Activated naive CD8-positive, alpha-beta T cell treated with anti-CD3 and anti-CD28 coated beads, Interleukin-2, amount 10 ng/mL, durations not matched to agents 7 days and 5 days (primary cell): ENCODE results near the gene HYDIN. TPM values are rescaled to one million over a fixed set of nuclear protein-coding genes. Genes with fewer than 3 reads are reported as not detected.
"Not testable (repeated sequence)": the region's sequence is repeated elsewhere in the genome, so short reads cannot be mapped to it uniquely, and the experiment has no call there.

Experiments
- ATAC-seq: fragments of 150-1000 bp; cut with Tn5 transposase; one replicate; pipeline ENCODE4 v1.10.0; 2021; ENCODE audit warnings: low read depth, moderate library complexity
- POLR2A ChIA-PET: fragments of 350-600 bp; sonication (Branson Sonifier 250); formaldehyde crosslinking; loops from one replicate; lab custom pipeline; 2021; ENCODE audit warnings: antibody characterized with exemption; lab: Charles Lee
- DNase-seq: peaks from one replicate; pipeline ENCODE4 v3.0.0; 2021
- H3K27ac Mint-ChIP-seq: one replicate; pipeline ENCODE4 v1.8.0; 2022; ENCODE audit warnings: mild to moderate bottlenecking, mixed read lengths
- H3K27me3 Mint-ChIP-seq: one replicate; pipeline ENCODE4 v1.8.0; 2022; ENCODE audit warnings: mild to moderate bottlenecking, moderate library complexity, mixed read lengths
- H3K36me3 Mint-ChIP-seq: one replicate; pipeline ENCODE4 v1.8.0; 2021; ENCODE audit warnings: mild to moderate bottlenecking, mixed read lengths
- H3K4me1 Mint-ChIP-seq: one replicate; pipeline ENCODE4 v1.8.0; 2021; ENCODE audit warnings: mixed read lengths
- H3K4me3 Mint-ChIP-seq: one replicate; pipeline ENCODE4 v1.8.0; 2022; ENCODE audit warnings: mild to moderate bottlenecking, moderate library complexity, mixed read lengths
- H3K9me3 Mint-ChIP-seq: one replicate; pipeline ENCODE4 v1.8.0; 2021; ENCODE audit warnings: mixed read lengths
- total RNA-seq, 2 experiments: library from RNA; stranded (reverse); gene quantifications; one replicate each; pipeline ENCODE4 v1.2.3, GENCODE V29; 2021

The HYDIN gene
- total RNA-seq, 2 experiments from 2014 or later: not detected

DNA sequence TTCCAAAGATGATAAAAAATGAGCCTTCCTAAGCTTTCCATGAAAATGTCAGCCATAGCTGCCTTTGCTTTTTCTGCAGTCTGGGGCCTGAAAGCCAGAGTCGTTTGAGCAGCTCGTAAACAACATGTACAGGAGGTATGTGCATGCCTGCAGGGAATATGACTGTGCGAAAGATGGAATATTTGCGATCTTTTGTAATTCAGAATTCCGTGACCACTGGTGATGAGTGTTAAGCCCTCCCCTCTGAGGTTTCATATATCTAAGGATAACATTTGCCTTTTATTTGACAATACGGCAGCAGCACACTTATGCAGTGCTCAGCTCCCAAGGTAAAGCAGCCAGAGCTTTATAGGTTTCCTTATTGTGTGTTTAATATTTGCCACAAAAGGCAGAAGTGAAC is 192.5 kb downstream of the HYDIN start:
- not testable (repeated sequence) for ATAC-seq

DNA sequence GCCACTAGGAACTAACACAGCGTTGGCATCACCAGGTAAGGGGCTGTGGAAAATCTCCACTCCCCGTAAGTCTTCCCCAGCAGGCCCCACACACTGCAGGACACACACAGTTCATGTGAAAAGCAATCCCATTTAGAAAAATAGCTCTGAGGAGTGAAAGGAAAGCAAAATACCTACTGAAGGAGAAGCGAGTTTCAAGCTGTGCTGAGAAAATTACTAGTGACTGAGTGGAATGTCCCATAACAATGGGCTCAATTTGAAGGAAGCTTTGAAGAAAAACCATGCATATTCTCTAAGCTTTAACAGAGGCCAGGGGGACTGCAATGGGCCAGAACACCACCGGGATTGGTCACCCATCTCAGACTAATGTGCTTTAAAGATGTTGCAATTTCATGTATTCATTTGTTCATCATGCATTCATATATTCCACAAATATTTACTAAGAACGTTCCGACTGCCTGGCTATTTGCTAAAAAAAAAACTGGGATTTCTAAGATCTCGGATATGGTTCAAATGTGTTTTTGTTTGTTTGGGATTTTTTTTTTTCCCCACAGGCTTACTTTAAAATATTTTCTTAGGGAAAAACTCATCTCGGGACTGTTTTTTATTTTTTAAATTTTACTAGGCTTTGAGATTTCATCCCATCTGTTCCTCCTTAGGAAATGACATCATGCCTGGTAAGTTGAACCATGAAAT is 202.3 kb downstream of the HYDIN start:
- H3K4me1 Mint-ChIP-seq, H3K9me3 Mint-ChIP-seq, H3K4me3 Mint-ChIP-seq, DNase-seq, H3K27ac Mint-ChIP-seq, H3K36me3 Mint-ChIP-seq, POLR2A ChIA-PET, H3K27me3 Mint-ChIP-seq, ATAC-seq: not testable (repeated sequence)

More for the DNA sequence above, 192.5 kb downstream of the HYDIN start:
- H3K27ac Mint-ChIP-seq, H3K4me3 Mint-ChIP-seq, POLR2A ChIA-PET, H3K27me3 Mint-ChIP-seq, H3K9me3 Mint-ChIP-seq, DNase-seq, H3K4me1 Mint-ChIP-seq, H3K36me3 Mint-ChIP-seq: not testable (repeated sequence)

DNA sequence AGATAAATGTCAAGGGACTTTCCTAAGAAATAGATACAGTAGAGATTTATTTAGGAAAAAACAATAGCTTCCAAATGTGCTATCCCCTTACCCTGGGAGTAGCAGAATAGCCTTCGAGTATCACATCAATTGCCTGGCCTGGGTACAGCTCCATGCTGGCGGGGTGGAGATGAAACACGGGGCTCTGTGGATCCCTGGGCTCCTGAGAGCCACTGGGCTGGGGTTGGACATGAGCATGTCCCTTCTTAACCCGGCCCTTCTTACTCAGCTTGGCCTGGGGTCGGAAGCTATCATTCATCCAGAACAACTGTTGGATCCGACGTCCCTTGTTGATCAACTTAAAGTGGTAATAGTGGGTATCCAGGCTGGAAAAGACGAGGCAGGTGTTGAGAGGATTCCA is 203.0 kb downstream of the HYDIN start:
- DNase-seq, ATAC-seq, H3K9me3 Mint-ChIP-seq, H3K36me3 Mint-ChIP-seq, H3K27ac Mint-ChIP-seq, H3K4me3 Mint-ChIP-seq, H3K4me1 Mint-ChIP-seq, H3K27me3 Mint-ChIP-seq, POLR2A ChIA-PET: not testable (repeated sequence)

- H3K36me3 Mint-ChIP-seq, H3K9me3 Mint-ChIP-seq, DNase-seq, H3K4me3 Mint-ChIP-seq, H3K4me1 Mint-ChIP-seq, H3K27ac Mint-ChIP-seq, ATAC-seq, POLR2A ChIA-PET, H3K27me3 Mint-ChIP-seq: not testable (repeated sequence)
Observed at GRCh38 chr16:71023851-71024439, 206.6 kb downstream of the HYDIN start.

DNA sequence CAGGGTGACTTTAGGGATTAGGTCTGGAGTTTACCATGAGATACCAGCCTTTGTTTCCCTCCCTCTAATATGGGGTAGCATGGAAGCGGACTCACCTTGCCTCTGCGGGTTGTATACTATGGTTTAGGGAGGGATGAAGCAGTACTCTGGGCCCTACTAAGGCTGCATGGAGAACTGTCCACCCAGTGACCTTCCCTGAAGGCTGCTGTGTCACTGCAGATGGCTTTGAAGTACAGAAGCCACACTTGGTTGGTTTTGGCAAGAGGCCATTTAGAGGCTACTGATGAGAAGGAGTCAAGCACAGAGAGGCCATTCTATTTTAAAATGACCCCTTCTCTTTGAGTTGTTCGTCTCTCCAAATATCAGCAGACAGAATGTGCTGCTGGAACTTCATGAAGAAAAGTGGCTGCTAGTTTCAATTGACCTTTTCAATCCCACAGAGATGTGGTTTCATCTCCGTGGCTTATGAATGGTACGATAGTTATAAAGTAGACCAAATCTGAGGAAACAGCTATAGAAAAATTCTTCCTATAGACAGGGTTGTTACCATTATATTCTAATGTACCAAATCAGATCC is 208.5 kb downstream of the HYDIN start:
- H3K4me1 Mint-ChIP-seq, DNase-seq, H3K36me3 Mint-ChIP-seq, H3K27ac Mint-ChIP-seq, H3K27me3 Mint-ChIP-seq, H3K4me3 Mint-ChIP-seq, H3K9me3 Mint-ChIP-seq, POLR2A ChIA-PET, ATAC-seq: not testable (repeated sequence)

DNA sequence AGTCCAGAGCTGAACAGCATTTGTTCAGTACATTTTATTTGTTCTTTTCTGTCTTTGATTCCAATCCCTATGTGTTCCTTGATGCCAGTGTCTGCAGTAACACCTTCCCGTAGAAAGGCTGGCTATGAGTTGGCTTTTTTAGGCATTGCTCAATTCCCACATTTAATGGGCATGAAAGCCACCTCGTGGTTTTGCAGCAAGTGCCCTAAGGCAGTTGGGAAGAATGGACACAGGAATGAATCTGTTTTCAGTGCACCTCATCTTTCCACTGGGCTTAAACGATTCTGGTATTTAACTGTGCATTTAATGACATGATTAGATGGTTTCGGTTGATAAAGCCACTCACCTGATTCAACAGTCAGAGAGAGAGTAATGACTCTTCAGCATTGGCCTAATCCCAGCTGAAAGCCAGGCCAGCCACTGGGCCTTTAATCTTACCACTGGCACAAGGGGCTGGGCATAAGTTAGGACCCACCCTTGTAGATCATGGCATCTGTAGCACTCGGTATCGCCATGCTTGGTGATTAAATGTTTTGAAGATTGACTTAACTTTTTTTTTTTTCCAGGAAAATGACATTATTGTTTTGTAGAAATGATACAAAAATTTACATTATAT is 211.3 kb downstream of the HYDIN start:
- ATAC-seq, DNase-seq, H3K4me1 Mint-ChIP-seq, H3K4me3 Mint-ChIP-seq, H3K36me3 Mint-ChIP-seq, H3K27ac Mint-ChIP-seq, H3K27me3 Mint-ChIP-seq, POLR2A ChIA-PET, H3K9me3 Mint-ChIP-seq: not testable (repeated sequence)

DNA sequence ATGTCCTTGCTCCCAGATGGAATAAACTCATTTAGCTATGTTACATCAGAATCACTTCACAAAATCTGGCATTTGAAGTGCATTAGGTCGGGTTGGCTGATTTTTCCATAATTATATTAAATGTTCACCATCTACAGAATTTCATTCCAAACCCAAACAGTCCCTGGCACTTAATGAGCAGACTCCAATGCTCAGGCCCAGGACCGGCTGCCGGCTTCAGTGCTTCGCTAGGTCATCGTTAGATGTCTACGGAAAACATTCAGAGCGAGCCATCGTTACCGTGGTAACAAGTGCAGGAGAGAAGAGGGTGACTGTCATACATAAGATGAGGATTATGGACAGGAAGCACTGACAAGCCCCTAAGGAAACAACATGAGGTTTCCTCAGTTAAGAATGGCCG is 215.1 kb downstream of the HYDIN start:
- H3K4me3 Mint-ChIP-seq, H3K4me1 Mint-ChIP-seq, H3K27me3 Mint-ChIP-seq, DNase-seq, H3K9me3 Mint-ChIP-seq, H3K27ac Mint-ChIP-seq, H3K36me3 Mint-ChIP-seq, POLR2A ChIA-PET, ATAC-seq: not testable (repeated sequence)

- H3K4me3 Mint-ChIP-seq, ATAC-seq, H3K27me3 Mint-ChIP-seq, H3K9me3 Mint-ChIP-seq, DNase-seq, H3K4me1 Mint-ChIP-seq, H3K36me3 Mint-ChIP-seq, H3K27ac Mint-ChIP-seq, POLR2A ChIA-PET: not testable (repeated sequence)
Observed at GRCh38 chr16:71009440-71010223, 220.9 kb downstream of the HYDIN start.

DNA sequence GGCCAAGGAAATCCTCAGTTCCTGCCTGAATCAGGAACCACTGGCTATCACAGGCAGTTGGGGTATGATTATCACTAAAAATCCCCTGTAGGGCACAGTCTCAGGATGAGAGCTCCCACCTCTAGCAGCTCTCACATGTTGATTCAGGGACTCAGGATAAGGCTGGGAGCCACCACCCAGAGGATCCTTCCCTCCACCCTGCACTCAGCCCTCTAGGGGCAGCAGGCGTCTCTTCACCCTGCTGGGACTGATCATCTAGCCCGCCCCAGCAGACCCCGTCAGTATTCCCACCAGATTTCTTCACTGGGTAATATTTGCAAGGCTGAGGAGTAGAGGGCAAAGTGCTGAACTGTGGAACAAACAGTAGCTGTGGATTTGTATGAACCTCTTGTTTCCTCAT is 224.0 kb downstream of the HYDIN start:
- ATAC-seq, H3K36me3 Mint-ChIP-seq, H3K27ac Mint-ChIP-seq, DNase-seq, H3K4me1 Mint-ChIP-seq, POLR2A ChIA-PET, H3K9me3 Mint-ChIP-seq, H3K4me3 Mint-ChIP-seq, H3K27me3 Mint-ChIP-seq: not testable (repeated sequence)

DNA sequence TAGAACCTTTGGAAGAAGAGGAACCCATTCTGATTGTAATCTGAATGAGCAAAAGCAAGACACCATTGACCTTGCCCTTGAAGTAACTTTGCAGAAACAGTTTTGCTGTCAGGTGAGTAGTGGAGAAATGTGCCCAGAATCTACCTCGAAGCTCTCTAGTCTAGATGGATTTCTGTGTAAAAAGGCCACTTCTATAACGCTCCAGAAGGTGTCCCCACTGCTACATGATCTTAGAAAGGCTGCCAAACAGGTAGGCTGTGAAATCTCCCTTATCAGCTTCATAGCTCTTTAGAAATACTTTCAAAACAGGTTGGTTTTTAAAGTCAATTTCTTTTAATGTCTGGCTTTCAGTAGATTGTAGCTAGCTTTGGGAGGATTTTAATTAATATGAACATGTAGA is 230.8 kb downstream of the HYDIN start:
- H3K4me1 Mint-ChIP-seq, DNase-seq, H3K27me3 Mint-ChIP-seq, H3K4me3 Mint-ChIP-seq, H3K27ac Mint-ChIP-seq, ATAC-seq, H3K36me3 Mint-ChIP-seq, H3K9me3 Mint-ChIP-seq, POLR2A ChIA-PET: not testable (repeated sequence)

GRCh38 chr16:70995799-70996198 is 234.7 kb downstream of the HYDIN start:
- ATAC-seq, H3K4me1 Mint-ChIP-seq, DNase-seq, H3K4me3 Mint-ChIP-seq, H3K27me3 Mint-ChIP-seq, H3K36me3 Mint-ChIP-seq, H3K27ac Mint-ChIP-seq, POLR2A ChIA-PET, H3K9me3 Mint-ChIP-seq: not testable (repeated sequence)

DNA sequence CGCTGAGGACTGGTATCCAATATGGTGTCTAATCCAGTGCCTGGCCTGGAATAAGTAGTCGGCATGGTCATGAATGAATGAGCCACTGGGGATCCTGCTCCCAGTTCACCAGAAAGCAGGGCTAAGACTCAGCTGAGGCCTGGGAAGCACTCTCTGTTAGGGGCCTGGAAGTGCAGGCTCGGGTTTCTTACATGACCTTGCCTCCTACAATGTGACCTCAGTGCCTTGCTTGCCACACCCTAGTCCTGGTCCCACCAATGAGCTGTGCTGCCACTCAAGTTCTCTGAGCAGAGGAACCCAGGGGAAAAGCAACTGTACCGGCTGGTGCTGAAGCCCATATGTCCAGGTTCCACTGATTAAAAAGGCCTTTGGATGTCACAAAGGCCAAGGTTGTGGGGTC is 238.0 kb downstream of the HYDIN start:
- H3K4me3 Mint-ChIP-seq, H3K9me3 Mint-ChIP-seq, ATAC-seq, H3K27ac Mint-ChIP-seq, H3K4me1 Mint-ChIP-seq, DNase-seq, H3K27me3 Mint-ChIP-seq, POLR2A ChIA-PET, H3K36me3 Mint-ChIP-seq: not testable (repeated sequence)

DNA sequence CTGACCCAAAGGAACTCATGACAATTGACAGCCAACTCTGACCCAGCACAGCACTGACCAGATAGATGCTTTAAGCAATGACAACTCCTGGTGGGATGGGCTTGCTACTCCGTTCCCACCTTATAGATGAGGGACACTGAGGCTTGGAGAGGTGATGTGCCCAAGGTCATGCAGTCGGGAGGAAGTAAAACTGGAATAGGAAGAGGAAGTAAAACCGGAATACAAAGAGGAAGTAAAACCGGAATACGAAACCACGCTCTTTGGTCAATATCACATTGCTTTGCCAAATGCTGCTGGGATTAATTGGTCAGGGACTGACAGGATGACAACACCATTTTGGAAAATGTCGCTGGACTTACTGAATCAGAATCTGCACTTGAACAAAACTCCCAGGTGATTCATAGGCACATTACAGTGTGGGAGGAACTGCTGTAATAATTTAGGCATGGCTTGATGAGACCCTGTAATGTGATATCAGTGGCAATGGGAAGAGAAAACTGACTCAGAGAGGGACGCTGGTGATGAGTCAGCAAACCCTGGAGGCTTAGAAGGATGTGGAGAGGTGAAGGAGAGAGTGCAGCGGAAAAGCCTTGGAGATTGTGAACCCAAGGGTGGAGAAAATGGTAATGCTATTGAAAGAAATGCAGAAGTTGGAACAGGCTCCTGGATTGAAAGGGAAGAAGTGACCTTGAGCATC is 243.4 kb downstream of the HYDIN start:
- ATAC-seq, H3K9me3 Mint-ChIP-seq, H3K36me3 Mint-ChIP-seq, DNase-seq, H3K4me3 Mint-ChIP-seq, H3K4me1 Mint-ChIP-seq, H3K27ac Mint-ChIP-seq, POLR2A ChIA-PET, H3K27me3 Mint-ChIP-seq: not testable (repeated sequence)
